LNCAP (cell line): Measurements from ENCODE around the gene CAP1.

Source experiments
- TF ChIP-seq, protein P1 (sequence below): fragments of 450-650 bp; IDR thresholded peaks from 2 replicates; pipeline ENCODE4 v1.5.1; 2017; ENCODE audit warnings: mild to moderate bottlenecking

Gene CAP1

DNA sequence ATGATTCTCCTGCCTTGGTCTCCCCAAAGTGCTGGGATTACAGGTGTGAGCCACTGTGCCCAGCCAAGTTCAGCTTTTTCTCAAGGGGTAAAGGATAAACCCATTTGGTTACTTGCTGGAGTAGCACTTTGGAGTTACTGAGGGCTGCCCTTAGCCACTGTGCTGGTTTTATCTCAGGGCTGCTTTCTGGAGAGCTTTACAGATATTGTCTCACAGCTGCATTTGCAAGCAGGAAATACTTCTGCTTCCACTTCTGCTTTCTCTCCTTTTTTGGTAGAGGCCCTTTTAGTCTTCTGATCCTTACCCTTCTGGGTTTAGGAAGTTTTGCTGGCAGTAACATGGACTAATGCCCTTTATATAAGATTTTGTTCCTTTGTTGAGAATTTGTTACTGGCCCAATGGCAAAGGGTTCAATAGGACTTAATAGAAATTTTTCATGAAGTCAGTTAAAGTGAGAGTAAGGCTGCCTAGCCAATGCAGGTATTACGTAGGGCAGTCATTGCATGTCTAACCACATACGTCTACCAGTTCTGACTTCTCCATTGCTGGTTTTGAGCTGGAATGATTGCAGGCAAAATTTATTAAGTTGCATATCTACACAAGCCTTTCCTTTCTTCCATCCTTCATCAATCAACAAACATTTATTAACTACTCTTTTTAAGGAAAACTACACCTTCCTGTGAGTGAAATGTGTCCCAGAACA lies 24.4 kb downstream of the CAP1 start:
- TF ChIP-seq, protein P1, sequence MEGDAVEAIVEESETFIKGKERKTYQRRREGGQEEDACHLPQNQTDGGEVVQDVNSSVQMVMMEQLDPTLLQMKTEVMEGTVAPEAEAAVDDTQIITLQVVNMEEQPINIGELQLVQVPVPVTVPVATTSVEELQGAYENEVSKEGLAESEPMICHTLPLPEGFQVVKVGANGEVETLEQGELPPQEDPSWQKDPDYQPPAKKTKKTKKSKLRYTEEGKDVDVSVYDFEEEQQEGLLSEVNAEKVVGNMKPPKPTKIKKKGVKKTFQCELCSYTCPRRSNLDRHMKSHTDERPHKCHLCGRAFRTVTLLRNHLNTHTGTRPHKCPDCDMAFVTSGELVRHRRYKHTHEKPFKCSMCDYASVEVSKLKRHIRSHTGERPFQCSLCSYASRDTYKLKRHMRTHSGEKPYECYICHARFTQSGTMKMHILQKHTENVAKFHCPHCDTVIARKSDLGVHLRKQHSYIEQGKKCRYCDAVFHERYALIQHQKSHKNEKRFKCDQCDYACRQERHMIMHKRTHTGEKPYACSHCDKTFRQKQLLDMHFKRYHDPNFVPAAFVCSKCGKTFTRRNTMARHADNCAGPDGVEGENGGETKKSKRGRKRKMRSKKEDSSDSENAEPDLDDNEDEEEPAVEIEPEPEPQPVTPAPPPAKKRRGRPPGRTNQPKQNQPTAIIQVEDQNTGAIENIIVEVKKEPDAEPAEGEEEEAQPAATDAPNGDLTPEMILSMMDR = no peak

DNA sequence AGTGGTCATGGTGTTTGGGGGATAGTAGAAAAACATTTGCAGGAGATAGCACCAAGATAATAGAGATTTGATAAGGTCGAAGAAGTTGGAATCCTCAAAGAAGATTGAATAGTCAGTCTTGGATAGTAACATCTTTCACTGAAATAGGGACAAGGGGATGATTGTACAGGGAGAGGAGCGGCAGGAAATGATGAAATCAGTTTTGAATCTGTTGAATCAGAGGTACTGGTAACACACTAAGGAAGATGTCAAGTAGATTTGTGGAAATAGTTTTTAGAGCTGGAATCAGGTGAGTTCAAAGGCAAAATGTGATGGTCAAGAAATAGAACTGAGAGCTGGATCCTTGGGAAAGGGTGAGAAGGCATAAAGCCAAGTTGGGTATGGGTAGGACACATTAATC lies 26.5 kb downstream of the CAP1 start:
- TF ChIP-seq, protein P1 = no peak

DNA sequence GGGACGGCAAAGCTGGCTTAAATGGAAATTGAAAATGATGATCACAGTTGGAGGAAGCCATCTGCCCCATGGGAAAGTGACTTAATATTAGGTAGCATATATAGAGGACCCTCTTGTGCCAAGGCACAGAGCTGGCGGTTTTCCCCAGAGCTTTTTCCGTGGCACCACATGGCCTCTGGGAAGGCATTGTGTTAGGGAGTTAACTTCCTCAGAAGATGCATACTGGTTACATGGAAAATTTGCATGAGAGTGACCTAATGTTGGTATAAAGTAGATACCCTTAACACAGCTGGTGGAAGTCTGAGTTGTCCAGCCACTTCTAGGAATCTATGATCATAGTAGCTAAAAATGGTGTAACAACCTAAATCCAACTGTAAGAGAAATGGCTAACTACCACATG lies 27.3 kb downstream of the CAP1 start:
- TF ChIP-seq, protein P1 = no peak

DNA sequence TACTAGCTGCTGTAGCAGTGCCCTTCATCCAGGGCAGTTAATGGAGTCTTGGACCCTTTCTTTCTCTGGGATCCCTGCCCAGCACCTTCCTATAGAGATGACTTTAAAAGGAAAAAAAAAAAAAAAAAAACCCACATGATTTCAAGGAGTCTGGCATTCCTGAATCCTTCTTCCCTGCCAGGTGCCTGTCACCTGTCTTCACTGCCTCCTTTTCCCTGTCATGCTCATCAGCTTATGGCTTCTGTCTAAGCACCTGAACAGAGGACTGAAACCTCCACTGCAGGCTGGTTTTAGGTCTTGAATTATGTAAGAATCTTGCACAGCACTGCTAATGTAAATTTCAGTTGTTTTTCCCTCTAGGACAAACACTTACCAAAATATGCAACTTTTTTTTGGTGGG lies 31.6 kb downstream of the CAP1 start:
- TF ChIP-seq, protein P1 = no peak

DNA sequence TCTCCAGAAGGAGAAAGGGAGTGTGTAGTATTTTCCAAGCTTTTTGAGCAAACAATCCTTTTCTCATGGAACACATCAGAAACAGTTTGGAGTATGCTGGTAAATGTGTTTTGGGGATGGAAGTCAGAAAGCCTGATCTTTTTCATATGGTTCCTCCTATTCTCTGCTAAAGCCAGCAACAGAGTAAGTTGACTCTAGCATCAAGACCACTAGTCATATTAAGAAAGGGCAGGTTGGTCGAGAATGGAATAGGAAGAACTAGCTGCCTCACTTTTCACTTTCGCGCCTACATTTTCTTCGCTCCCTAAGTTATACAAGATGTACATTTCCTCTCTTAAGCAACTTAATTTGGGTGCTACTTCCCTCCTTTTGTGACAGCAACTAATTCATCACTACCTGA lies 32.5 kb downstream of the CAP1 start:
- TF ChIP-seq, protein P1 = no peak

DNA sequence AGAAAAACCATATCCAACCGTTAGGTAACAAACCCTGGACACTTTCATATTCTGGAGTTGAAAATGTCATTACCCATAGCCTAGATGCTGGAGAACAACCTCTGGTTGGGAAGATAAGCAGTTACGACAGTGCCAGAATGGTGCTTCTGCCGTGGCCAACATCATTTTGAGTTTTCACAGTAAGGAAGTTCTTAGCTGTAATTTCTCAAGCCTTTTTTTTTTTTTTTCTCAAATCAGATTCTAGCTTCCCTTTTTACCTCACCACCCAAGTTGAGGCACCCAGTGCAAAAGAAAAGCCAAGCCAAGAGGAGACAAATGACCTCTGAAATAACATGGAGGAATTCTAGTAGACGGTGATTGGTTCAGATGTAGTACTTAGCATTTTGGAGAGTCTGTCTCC lies 34.7 kb downstream of the CAP1 start:
- TF ChIP-seq, protein P1 = no peak

DNA sequence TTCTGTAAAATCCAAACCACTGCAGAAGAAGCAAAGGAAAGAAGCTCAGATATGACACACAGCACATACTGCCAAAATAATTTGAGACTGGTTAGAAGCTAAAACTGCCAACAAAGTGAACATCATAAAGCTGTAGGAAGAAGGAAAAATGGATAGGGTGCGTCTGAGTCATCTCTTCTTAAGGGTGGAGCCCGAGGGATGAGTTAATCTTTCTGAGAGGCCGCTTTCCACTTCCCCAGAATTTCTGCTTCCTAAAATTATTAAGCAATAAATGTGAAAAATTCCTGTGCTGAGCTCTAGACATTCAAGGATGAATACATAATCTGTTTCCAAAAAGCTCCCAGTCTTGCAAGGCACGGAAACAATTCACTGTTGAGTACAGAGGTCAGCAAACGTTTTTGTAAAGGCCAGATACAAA lies 36.4 kb downstream of the CAP1 start:
- TF ChIP-seq, protein P1 = no peak
